Vein endothelial cell (primary cell): ENCODE measurements around the gene OGFRL1. TPM values are rescaled to one million over a fixed set of nuclear protein-coding genes. Genes with fewer than 3 reads are reported as not detected.

Experiments used
- total RNA-seq: library from RNA; depleted of rRNA; stranded (reverse); fragments of >200 nt; gene quantifications from 2 replicates; pipeline ENCODE4 v1.2.3, GENCODE V29; 2012

OGFRL1 gene
- 23.8 and 36.9 TPM in 2 replicates for total RNA-seq

DNA sequence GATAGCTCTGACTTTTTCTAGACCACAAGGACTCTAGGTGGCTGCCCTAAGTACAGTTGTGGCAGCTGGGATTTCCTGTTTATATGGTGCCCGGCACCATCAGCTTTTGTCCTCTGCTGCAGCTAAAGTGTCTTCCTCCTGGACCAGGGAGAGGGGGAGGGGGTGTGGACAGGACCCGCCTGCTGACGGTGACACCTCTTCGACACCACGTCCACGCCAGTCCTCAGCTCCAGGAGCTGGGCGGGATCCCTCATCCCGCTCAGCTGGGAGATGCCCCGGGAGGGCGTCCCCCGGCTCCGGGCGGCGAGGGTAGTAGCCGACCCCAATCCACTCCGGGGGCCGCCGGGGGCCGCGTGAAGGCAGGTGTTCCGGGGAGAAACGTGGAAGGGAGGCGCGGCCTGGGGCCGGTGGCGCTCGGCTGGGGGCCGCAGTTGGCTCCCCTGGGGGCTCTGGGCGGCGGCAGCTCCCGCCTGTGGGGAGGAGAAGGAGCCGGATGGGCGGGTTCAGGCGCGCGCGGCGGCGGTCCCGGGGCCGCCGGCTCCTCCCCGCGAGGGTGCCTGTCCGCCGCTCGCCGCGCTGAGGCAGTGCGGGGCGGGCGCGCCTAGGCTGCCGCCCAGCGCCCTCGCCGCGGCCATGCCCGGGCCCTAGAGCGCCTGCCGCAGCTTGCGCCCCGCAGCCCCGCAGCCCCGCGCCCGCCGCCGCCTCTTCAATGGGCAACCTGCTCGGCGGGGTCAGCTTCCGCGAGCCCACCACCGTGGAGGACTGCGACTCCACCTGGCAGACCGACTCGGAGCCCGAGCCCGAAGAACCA lies at the start of gene OGFRL1:
TSS of gene OGFRL1 (plus strand) at position 584 of the 811 bp plus-strand sequence. CDS start at position 710, 126 bp downstream.

